ENCODE measurements around the gene PPM1G.
"Not testable (repeated sequence)": the region's sequence is repeated elsewhere in the genome, so short reads cannot be mapped to it uniquely, and the experiment has no call there.

PPM1G gene

GRCh38 chr2:27353762-27354596, 55.4 kb downstream of the PPM1G start:
- WGBS, 2 experiments (ENCODE audit: insufficient coverage in 2 of 2): 88 to 89% methylated on average over 5 to 6 of the region's 7 CpGs
- H3K9me3 ChIP-seq (ENCODE audit: control insufficient read depth, low read length): peaks cover 11% of the 10 kb centered on the region
- no peak overlapping the region for H3K27ac ChIP-seq (ENCODE audit: low read depth, low read length, severe bottlenecking)
- H3K36me3 ChIP-seq (ENCODE audit: control insufficient read depth, insufficient read depth, low read length): peaks cover 32% of the 10 kb centered on the region
- no peak overlapping the region for H3K4me3 ChIP-seq (ENCODE audit: extremely low read depth, insufficient read depth, low read length, poor library complexity, severe bottlenecking)
- peaks cover 13% of the 10 kb centered on the region for H3K4me1 ChIP-seq (ENCODE audit: control insufficient read depth, insufficient read depth, low read length, poor library complexity, severe bottlenecking)

- not testable (repeated sequence) for H3K4me3 ChIP-seq (ENCODE audit: extremely low read depth, insufficient read depth, low read length, poor library complexity, severe bottlenecking); H3K9me3 ChIP-seq (ENCODE audit: control insufficient read depth, low read length); H3K27ac ChIP-seq (ENCODE audit: low read depth, low read length, severe bottlenecking)
- Histone ChIP-seq H3K36me3 (ENCODE audit: control insufficient read depth, insufficient read depth, low read length) (peaks cover 31% of the 10 kb centered on the region), H3K4me1 (ENCODE audit: control insufficient read depth, insufficient read depth, low read length, poor library complexity, severe bottlenecking) (peaks cover 13% of the 10 kb centered on the region)
- WGBS, 2 experiments (ENCODE audit: insufficient coverage in 2 of 2): 91 to 98% methylated on average over 4 of the region's 5 CpGs
These were observed 56.0 kb downstream of the PPM1G start for GRCh38 chr2:27353386-27353761.

- H3K27ac ChIP-seq (ENCODE audit: low read depth, low read length, severe bottlenecking): no peak overlapping the region
- H3K36me3 ChIP-seq (ENCODE audit: control insufficient read depth, insufficient read depth, low read length): peaks cover 41% of the 10 kb centered on the region
- H3K4me3 ChIP-seq (ENCODE audit: extremely low read depth, insufficient read depth, low read length, poor library complexity, severe bottlenecking): no peak overlapping the region
- 95% methylated on average over 4 to 6 of the region's 6 CpGs for WGBS, 2 experiments (ENCODE audit: insufficient coverage in 2 of 2)
- no peaks in the 10 kb centered on the region for H3K9me3 ChIP-seq (ENCODE audit: control insufficient read depth, low read length)
- H3K4me1 ChIP-seq (ENCODE audit: control insufficient read depth, insufficient read depth, low read length, poor library complexity, severe bottlenecking): peaks cover 13% of the 10 kb centered on the region
These were observed 57.4 kb downstream of the PPM1G start for GRCh38 chr2:27351802-27352598.

GRCh38 chr2:27350106-27350693, 59.2 kb downstream of the PPM1G start:
- 89 to 95% methylated on average over 6 to 7 of the region's 7 CpGs for WGBS, 2 experiments (ENCODE audit: insufficient coverage in 2 of 2)
- peaks cover 13% of the 10 kb centered on the region for H3K4me1 ChIP-seq (ENCODE audit: control insufficient read depth, insufficient read depth, low read length, poor library complexity, severe bottlenecking)
- peaks cover 47% of the 10 kb centered on the region for H3K36me3 ChIP-seq (ENCODE audit: control insufficient read depth, insufficient read depth, low read length)
- no peak overlapping the region for H3K27ac ChIP-seq (ENCODE audit: low read depth, low read length, severe bottlenecking)
- H3K4me3 ChIP-seq (ENCODE audit: extremely low read depth, insufficient read depth, low read length, poor library complexity, severe bottlenecking): no peak overlapping the region
- no peaks in the 10 kb centered on the region for H3K9me3 ChIP-seq (ENCODE audit: control insufficient read depth, low read length)

GRCh38 chr2:27347641-27348040, 61.8 kb downstream of the PPM1G start:
- 92 to 96% methylated on average over 2 of the region's 2 CpGs for WGBS, 2 experiments (ENCODE audit: insufficient coverage in 2 of 2)
- H3K4me3 ChIP-seq (ENCODE audit: extremely low read depth, insufficient read depth, low read length, poor library complexity, severe bottlenecking): no peak overlapping the region
- peaks cover 50% of the 10 kb centered on the region for H3K36me3 ChIP-seq (ENCODE audit: control insufficient read depth, insufficient read depth, low read length)

GRCh38 chr2:27336173-27336572, 73.2 kb downstream of the PPM1G start:
- peaks cover 95% of the 10 kb centered on the region for H3K36me3 ChIP-seq (ENCODE audit: control insufficient read depth, insufficient read depth, low read length)

More at GRCh38 chr2:27347641-27348040, 61.8 kb downstream of the PPM1G start:
- Histone ChIP-seq H3K4me1 (ENCODE audit: control insufficient read depth, insufficient read depth, low read length, poor library complexity, severe bottlenecking) (peaks cover 2% of the 10 kb centered on the region), H3K27ac (ENCODE audit: low read depth, low read length, severe bottlenecking) (no peak overlapping the region), H3K9me3 (ENCODE audit: control insufficient read depth, low read length) (no peaks in the 10 kb centered on the region)

GRCh38 chr2:27335311-27335710, 74.1 kb downstream of the PPM1G start:
- Histone ChIP-seq H3K36me3 (ENCODE audit: control insufficient read depth, insufficient read depth, low read length) (peaks cover 95% of the 10 kb centered on the region), H3K4me1 (ENCODE audit: control insufficient read depth, insufficient read depth, low read length, poor library complexity, severe bottlenecking) (no peaks in the 10 kb centered on the region), H3K27ac (ENCODE audit: low read depth, low read length, severe bottlenecking) (no peak overlapping the region), H3K4me3 (ENCODE audit: extremely low read depth, insufficient read depth, low read length, poor library complexity, severe bottlenecking) (no peak overlapping the region), H3K9me3 (ENCODE audit: control insufficient read depth, low read length) (no peaks in the 10 kb centered on the region)
- WGBS, 2 experiments (ENCODE audit: insufficient coverage in 2 of 2): 100% methylated on average over 1 to 2 of the region's 3 CpGs

More at GRCh38 chr2:27336173-27336572, 73.2 kb downstream of the PPM1G start:
- WGBS, 2 experiments (ENCODE audit: insufficient coverage in 2 of 2): 97 to 100% methylated on average over 7 of the region's 7 CpGs
- Histone ChIP-seq H3K4me3 (ENCODE audit: extremely low read depth, insufficient read depth, low read length, poor library complexity, severe bottlenecking) (no peak overlapping the region), H3K27ac (ENCODE audit: low read depth, low read length, severe bottlenecking) (no peak overlapping the region), H3K4me1 (ENCODE audit: control insufficient read depth, insufficient read depth, low read length, poor library complexity, severe bottlenecking) (no peaks in the 10 kb centered on the region), H3K9me3 (ENCODE audit: control insufficient read depth, low read length) (no peaks in the 10 kb centered on the region)

Data from mesodermal cell (in vitro differentiated cells).